ENCODE data around the gene CCDC24.

The CCDC24 gene

GRCh38 chr1:44044071-44044801 lies 52.8 kb downstream of the CCDC24 start:
- DNase-seq (ENCODE audit: low read depth), result no peak

DNA sequence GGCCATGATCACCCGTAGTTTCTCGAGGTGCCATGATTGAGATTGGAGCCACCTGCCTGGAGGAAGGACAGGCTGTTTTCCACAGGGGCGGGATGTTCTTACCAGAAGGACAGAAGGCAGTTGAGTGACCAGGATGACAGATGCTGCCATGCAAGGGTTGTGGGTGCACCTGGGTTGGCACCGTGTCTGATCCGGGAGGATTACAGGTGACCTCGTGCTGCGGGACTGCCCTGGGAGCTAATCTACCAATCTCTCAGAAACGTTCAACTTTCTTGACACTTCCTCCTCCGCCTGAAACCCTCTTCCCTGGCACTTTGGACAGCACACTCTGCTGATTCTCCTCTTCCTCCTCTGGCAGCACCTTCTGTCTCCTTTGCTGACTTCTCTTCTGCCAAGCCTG lies 53.7 kb downstream of the CCDC24 start:
- DNase-seq (ENCODE audit: low read depth), result no peak

Data from HS-27A (cell line).